ENCODE measurements around the gene KRT81.

DNA sequence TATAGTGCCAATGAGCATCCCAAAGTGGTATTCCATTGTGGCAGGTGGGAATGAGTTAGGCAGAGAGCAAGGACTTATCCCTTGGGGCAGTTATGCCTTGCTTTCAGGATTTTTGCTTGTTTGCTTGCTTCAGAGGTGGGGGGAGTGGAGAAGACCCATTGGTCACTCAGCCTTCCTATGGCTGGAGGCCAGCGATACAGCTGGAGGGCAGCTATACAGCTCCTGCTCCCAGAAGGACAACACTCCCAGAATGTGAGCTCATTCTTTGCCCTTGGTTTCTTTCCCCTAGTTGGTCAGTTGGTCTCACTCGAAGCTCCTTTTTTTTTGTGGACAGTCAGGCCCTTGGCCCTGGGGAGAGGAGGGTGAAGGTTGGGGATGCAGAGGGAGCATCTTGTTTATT is 15.4 kb upstream of the KRT81 start:
- TF ChIP-seq SIN3A (IDR thresholded peaks at IDR 0.05; ENCODE audit: borderline replicate concordance, insufficient read depth, low read depth, low read length), result no peak
- TF ChIP-seq CTCF (IDR thresholded peaks at IDR 0.05), result no peak
- no peak for TF ChIP-seq POLR2AphosphoS5 (IDR thresholded peaks at IDR 0.05; ENCODE audit: low read depth, low read length)
- no peak for TF ChIP-seq TCF7L2 (IDR thresholded peaks at IDR 0.05; ENCODE audit: low read depth, low read length)

All from Panc1 (cell line).